ENCODE results near the gene GARS1. TPM values are rescaled to one million over a fixed set of nuclear protein-coding genes. Genes with fewer than 3 reads are reported as not detected.
"Not testable (repeated sequence)": the region's sequence is repeated elsewhere in the genome, so short reads cannot be mapped to it uniquely, and the experiment has no call there.

GARS1 gene
- polyA plus RNA-seq, 3 donors, result 84.9 to 98.0 (median 86.1) TPM

GRCh38 chr7:30564243-30564892 is 30.3 kb upstream of the GARS1 start:
- peak; percentile 65 to 88 (median 80) for DNase-seq (ENCODE audit: extremely low read depth in 1 of 11, low read depth in 9 of 11, low spot score in 4 of 11)

- no peak for DNase-seq (ENCODE audit: extremely low read depth in 1 of 11, low read depth in 9 of 11, low spot score in 4 of 11)
These were observed 28.1 kb upstream of the GARS1 start for GRCh38 chr7:30566596-30566995.

- no peak for DNase-seq (ENCODE audit: extremely low read depth in 1 of 11, low read depth in 9 of 11, low spot score in 4 of 11)
These were observed 27.6 kb upstream of the GARS1 start for GRCh38 chr7:30567081-30567480.

GRCh38 chr7:30570238-30570637 is 24.4 kb upstream of the GARS1 start:
- not testable (repeated sequence) for DNase-seq (ENCODE audit: extremely low read depth in 1 of 11, low read depth in 9 of 11, low spot score in 4 of 11)

GRCh38 chr7:30572212-30572841 is 22.4 kb upstream of the GARS1 start:
- no peak for DNase-seq (ENCODE audit: extremely low read depth in 1 of 11, low read depth in 9 of 11, low spot score in 4 of 11)

GRCh38 chr7:30575910-30576309 is 18.8 kb upstream of the GARS1 start:
- DNase-seq (ENCODE audit: extremely low read depth in 1 of 11, low read depth in 9 of 11, low spot score in 4 of 11), result no peak

GRCh38 chr7:30583181-30583580 is 11.5 kb upstream of the GARS1 start:
- no peak for DNase-seq (ENCODE audit: extremely low read depth in 1 of 11, low read depth in 9 of 11, low spot score in 4 of 11)

- no peak for DNase-seq (ENCODE audit: extremely low read depth in 1 of 11, low read depth in 9 of 11, low spot score in 4 of 11)
These were observed 10.3 kb upstream of the GARS1 start for GRCh38 chr7:30584415-30584814.

- no peak for DNase-seq (ENCODE audit: extremely low read depth in 1 of 11, low read depth in 9 of 11, low spot score in 4 of 11)
These were observed 9.7 kb upstream of the GARS1 start for GRCh38 chr7:30584965-30585364.

GRCh38 chr7:30585675-30586074 is 9.0 kb upstream of the GARS1 start:
- no peak for DNase-seq (ENCODE audit: extremely low read depth in 1 of 11, low read depth in 9 of 11, low spot score in 4 of 11)

GRCh38 chr7:30587547-30587946 is 7.1 kb upstream of the GARS1 start:
- not testable (repeated sequence) for DNase-seq (ENCODE audit: extremely low read depth in 1 of 11, low read depth in 9 of 11, low spot score in 4 of 11)

- DNase-seq (ENCODE audit: extremely low read depth in 1 of 11, low read depth in 9 of 11, low spot score in 4 of 11), result no peak
These were observed 5.6 kb upstream of the GARS1 start for GRCh38 chr7:30589111-30589510.

GRCh38 chr7:30594048-30594539 is 584 bp upstream of the GARS1 start:
- DNase-seq (ENCODE audit: extremely low read depth in 1 of 11, low read depth in 9 of 11, low spot score in 4 of 11), result peak in 8 of 11 donors; percentile 27 to 79 (median 54)

- peak in 4 of 11 donors; percentile 7 to 15 (median 8) for DNase-seq (ENCODE audit: extremely low read depth in 1 of 11, low read depth in 9 of 11, low spot score in 4 of 11)
These were observed 847 bp downstream of the GARS1 start for GRCh38 chr7:30595436-30596013.

- peak in 2 of 11 donors; percentile 2 to 8 for DNase-seq (ENCODE audit: extremely low read depth in 1 of 11, low read depth in 9 of 11, low spot score in 4 of 11)
These were observed 1.4 kb downstream of the GARS1 start for GRCh38 chr7:30596014-30596641.

- no peak for DNase-seq (ENCODE audit: extremely low read depth in 1 of 11, low read depth in 9 of 11, low spot score in 4 of 11)
These were observed 2.0 kb downstream of the GARS1 start for GRCh38 chr7:30596721-30597120.

- no peak for DNase-seq (ENCODE audit: extremely low read depth in 1 of 11, low read depth in 9 of 11, low spot score in 4 of 11)
These were observed 3.6 kb downstream of the GARS1 start for GRCh38 chr7:30598121-30598876.

- no peak for DNase-seq (ENCODE audit: extremely low read depth in 1 of 11, low read depth in 9 of 11, low spot score in 4 of 11)
These were observed 10.2 kb downstream of the GARS1 start for GRCh38 chr7:30604901-30605300.

GRCh38 chr7:30605832-30606231 is 11.2 kb downstream of the GARS1 start:
- no peak for DNase-seq (ENCODE audit: extremely low read depth in 1 of 11, low read depth in 9 of 11, low spot score in 4 of 11)

All from renal cortex interstitium (tissue), 11 donors.